Loucy (cell line): ENCODE results near the gene TLK2.

Source experiments
- EZH2phosphoT487 ChIP-seq: fragments of 200-600 bp; IDR thresholded peaks from 2 replicates; pipeline ENCODE4 v1.6.1; 2018; ENCODE audit warnings: antibody characterized with exemption, mild to moderate bottlenecking, moderate library complexity, borderline replicate concordance
- TF ChIP-seq, protein P1 (sequence below): fragments of 200-600 bp; sonication (generic); conservative IDR thresholded peaks from 2 replicates; pipeline ENCODE4 v1.5.1; 2014; ENCODE audit warnings: mild to moderate bottlenecking, antibody characterized with exemption, low read length

DNA sequence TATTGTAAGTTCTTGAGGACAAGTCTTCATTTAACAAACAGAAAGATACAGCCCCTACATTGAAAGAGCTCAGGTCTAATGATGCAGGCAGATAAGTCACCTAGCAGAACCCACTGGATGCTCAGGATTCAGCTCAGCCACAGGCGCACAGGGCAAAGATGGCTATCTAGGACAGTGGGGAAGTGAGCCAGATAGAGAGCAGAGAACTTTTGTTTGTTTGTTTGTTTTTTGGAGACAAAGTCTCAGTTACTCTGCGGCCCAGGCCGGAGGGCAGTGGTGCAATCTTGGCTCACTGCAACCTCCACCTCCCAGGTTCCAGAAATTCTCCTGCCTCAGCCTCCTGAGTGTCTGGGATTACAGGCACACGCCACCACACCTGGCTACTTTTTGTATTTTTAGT is 34.6 kb upstream of the TLK2 start:
- TF ChIP-seq, protein P1, sequence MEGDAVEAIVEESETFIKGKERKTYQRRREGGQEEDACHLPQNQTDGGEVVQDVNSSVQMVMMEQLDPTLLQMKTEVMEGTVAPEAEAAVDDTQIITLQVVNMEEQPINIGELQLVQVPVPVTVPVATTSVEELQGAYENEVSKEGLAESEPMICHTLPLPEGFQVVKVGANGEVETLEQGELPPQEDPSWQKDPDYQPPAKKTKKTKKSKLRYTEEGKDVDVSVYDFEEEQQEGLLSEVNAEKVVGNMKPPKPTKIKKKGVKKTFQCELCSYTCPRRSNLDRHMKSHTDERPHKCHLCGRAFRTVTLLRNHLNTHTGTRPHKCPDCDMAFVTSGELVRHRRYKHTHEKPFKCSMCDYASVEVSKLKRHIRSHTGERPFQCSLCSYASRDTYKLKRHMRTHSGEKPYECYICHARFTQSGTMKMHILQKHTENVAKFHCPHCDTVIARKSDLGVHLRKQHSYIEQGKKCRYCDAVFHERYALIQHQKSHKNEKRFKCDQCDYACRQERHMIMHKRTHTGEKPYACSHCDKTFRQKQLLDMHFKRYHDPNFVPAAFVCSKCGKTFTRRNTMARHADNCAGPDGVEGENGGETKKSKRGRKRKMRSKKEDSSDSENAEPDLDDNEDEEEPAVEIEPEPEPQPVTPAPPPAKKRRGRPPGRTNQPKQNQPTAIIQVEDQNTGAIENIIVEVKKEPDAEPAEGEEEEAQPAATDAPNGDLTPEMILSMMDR, result no peak
- no peak for TF ChIP-seq EZH2phosphoT487
